Measurements from ENCODE around the gene GCG. TPM values are rescaled to one million over a fixed set of nuclear protein-coding genes. Genes with fewer than 3 reads are reported as not detected.
A peak's percentile ranks its signal among the peaks of the same experiment; 100 is the strongest.

The GCG gene
- total RNA-seq, 5 donors from 2014 or later (not counting 1 experiment from before 2014, with no cell fraction given) = not detected

GRCh38 chr2:162143969-162144368 lies 8.1 kb downstream of the GCG start:
- Mint-ChIP-seq H3K27me3 (peaks cover 42 to 47% of the 10 kb centered on the region in 2 donors), H3K36me3 (no peaks in the 10 kb centered on the region), H3K27ac (no peak overlapping the region), H3K9me3 (no peaks in the 10 kb centered on the region), H3K4me1 (no peaks in the 10 kb centered on the region), H3K4me3 (no peak overlapping the region)
- no peak for ATAC-seq (replicated peaks in 1 of 4)
- POLR2A ChIA-PET = no interaction called here
- CTCF ChIA-PET = interaction anchor here in 1 of 2 donors (0.6 to 1.7 kb wide), 3 partner anchors 9 to 407 kb away, joined by 3 to 5 read pairs (median 3); no protein-coding TSS in a partner anchor
- H3K27ac ChIP-seq (ENCODE audit: low read length) = no peak overlapping the region
- WGBS (ENCODE audit: insufficient coverage) = 100% methylated on average over 1 of the region's 4 CpGs
- H3K9me3 ChIP-seq = no peaks in the 10 kb centered on the region
- no peaks in the 10 kb centered on the region for H3K36me3 ChIP-seq (ENCODE audit: control insufficient read depth in 2 of 2, extremely low read depth in 1 of 2, insufficient read depth in 1 of 2, low read length in 1 of 2)
- peaks cover 0 to 5% of the 10 kb centered on the region in 2 experiments for H3K27me3 ChIP-seq (replicated peaks in 1 of 2; ENCODE audit: control insufficient read depth in 2 of 2, extremely low read depth in 1 of 2, insufficient read depth in 2 of 2, low read length in 1 of 2)
- no peak for DNase-seq
- no peaks in the 10 kb centered on the region for H3K4me1 ChIP-seq (ENCODE audit: control insufficient read depth in 1 of 2, extremely low read depth in 1 of 2, insufficient read depth in 2 of 2, low read length in 2 of 2)
- H3K4me3 ChIP-seq (ENCODE audit: control insufficient read depth in 1 of 2, extremely low read depth in 1 of 2, low read length in 1 of 2) = no peak overlapping the region

- no peak for DNase-seq
- peaks cover 0 to 5% of the 10 kb centered on the region in 2 experiments for H3K27me3 ChIP-seq (replicated peaks in 1 of 2; ENCODE audit: control insufficient read depth in 2 of 2, extremely low read depth in 1 of 2, insufficient read depth in 2 of 2, low read length in 1 of 2)
- H3K9me3 Mint-ChIP-seq = no peaks in the 10 kb centered on the region
- H3K4me3 Mint-ChIP-seq = no peak overlapping the region
- no peak overlapping the region for H3K27ac Mint-ChIP-seq
- H3K9me3 ChIP-seq = no peaks in the 10 kb centered on the region
- H3K4me1 Mint-ChIP-seq = no peaks in the 10 kb centered on the region
- POLR2A ChIA-PET = no interaction called here
- no peaks in the 10 kb centered on the region for H3K36me3 ChIP-seq (ENCODE audit: control insufficient read depth in 2 of 2, extremely low read depth in 1 of 2, insufficient read depth in 1 of 2, low read length in 1 of 2)
- CTCF ChIA-PET = interaction anchor here in 1 of 2 donors (0.7 kb wide), 1 partner anchor 72 kb away, joined by 3 read pairs; no protein-coding TSS in a partner anchor
- H3K4me3 ChIP-seq (ENCODE audit: control insufficient read depth in 1 of 2, extremely low read depth in 1 of 2, low read length in 1 of 2) = no peak overlapping the region
- no peak for ATAC-seq (replicated peaks in 1 of 4)
- no peaks in the 10 kb centered on the region for H3K4me1 ChIP-seq (ENCODE audit: control insufficient read depth in 1 of 2, extremely low read depth in 1 of 2, insufficient read depth in 2 of 2, low read length in 2 of 2)
- peaks cover 22 to 31% of the 10 kb centered on the region in 2 donors for H3K27me3 Mint-ChIP-seq
- no peaks in the 10 kb centered on the region for H3K36me3 Mint-ChIP-seq
- no peak overlapping the region for H3K27ac ChIP-seq (ENCODE audit: low read length)
Observed at GRCh38 chr2:162138310-162138709, 13.7 kb downstream of the GCG start.

- H3K4me3 ChIP-seq (ENCODE audit: control insufficient read depth in 1 of 2, extremely low read depth in 1 of 2, low read length in 1 of 2) = no peak overlapping the region
- peak in 3 of 4 experiments; percentile 34 to 64 (median 53) for ATAC-seq (replicated peaks in 1 of 4)
- H3K36me3 ChIP-seq (ENCODE audit: control insufficient read depth in 2 of 2, extremely low read depth in 1 of 2, insufficient read depth in 1 of 2, low read length in 1 of 2) = no peaks in the 10 kb centered on the region
- H3K4me1 ChIP-seq (ENCODE audit: control insufficient read depth in 1 of 2, extremely low read depth in 1 of 2, insufficient read depth in 2 of 2, low read length in 2 of 2) = no peaks in the 10 kb centered on the region
- no peaks in the 10 kb centered on the region for H3K9me3 ChIP-seq
- CTCF ChIA-PET = interaction anchor here (0.9 to 4.5 kb wide), 6 partner anchors 14 to 541 kb away, joined by 3 to 49 read pairs (median 3); no protein-coding TSS in a partner anchor
- Mint-ChIP-seq H3K27ac (no peak overlapping the region), H3K4me1 (peaks cover 9 to 18% (median 16%) of the 10 kb centered on the region in 3 donors), H3K27me3 (no peaks in the 10 kb centered on the region), H3K4me3 (no peak overlapping the region), H3K9me3 (no peaks in the 10 kb centered on the region), H3K36me3 (no peaks in the 10 kb centered on the region)
- H3K27ac ChIP-seq (ENCODE audit: low read length) = no peak overlapping the region
- no peak for DNase-seq
- WGBS (ENCODE audit: insufficient coverage) = 86% methylated on average over 2 of the region's 2 CpGs
- no peaks in the 10 kb centered on the region for H3K27me3 ChIP-seq (replicated peaks in 1 of 2; ENCODE audit: control insufficient read depth in 2 of 2, extremely low read depth in 1 of 2, insufficient read depth in 2 of 2, low read length in 1 of 2)
- POLR2A ChIA-PET = no interaction called here
Observed at GRCh38 chr2:162127422-162127821, 24.6 kb downstream of the GCG start.

- H3K27ac Mint-ChIP-seq = peak overlapping the region; percentile 34 to 57
- no CpG with 5 or more reads among the region's 2 CpGs for WGBS (ENCODE audit: insufficient coverage)
- no peak overlapping the region for H3K4me3 Mint-ChIP-seq
- no peaks in the 10 kb centered on the region for H3K9me3 Mint-ChIP-seq
- DNase-seq (no peak), ATAC-seq (replicated peaks in 1 of 4) (peak in 1 of 4 experiments; percentile 4)
- no peaks in the 10 kb centered on the region for H3K36me3 Mint-ChIP-seq
- ChIA-PET POLR2A (interaction anchor here in 1 of 2 donors (0.6 to 0.7 kb wide), 2 partner anchors 47 to 788 kb away, joined by 3 read pairs; no protein-coding TSS in a partner anchor), CTCF (interaction anchor here (0.5 to 4.5 kb wide), 20 partner anchors 9 to 895 kb away, joined by 3 to 49 read pairs (median 4); partner anchors contain the start of gene DPP4 (in 1 of the 2))
- no peaks in the 10 kb centered on the region for H3K9me3 ChIP-seq
- H3K27me3 ChIP-seq (replicated peaks in 1 of 2; ENCODE audit: control insufficient read depth in 2 of 2, extremely low read depth in 1 of 2, insufficient read depth in 2 of 2, low read length in 1 of 2) = no peaks in the 10 kb centered on the region
- peaks cover 9 to 18% (median 16%) of the 10 kb centered on the region in 3 donors for H3K4me1 Mint-ChIP-seq
- no peak overlapping the region for H3K27ac ChIP-seq (ENCODE audit: low read length)
- no peaks in the 10 kb centered on the region for H3K4me1 ChIP-seq (ENCODE audit: control insufficient read depth in 1 of 2, extremely low read depth in 1 of 2, insufficient read depth in 2 of 2, low read length in 2 of 2)
- no peaks in the 10 kb centered on the region for H3K36me3 ChIP-seq (ENCODE audit: control insufficient read depth in 2 of 2, extremely low read depth in 1 of 2, insufficient read depth in 1 of 2, low read length in 1 of 2)
- no peak overlapping the region for H3K4me3 ChIP-seq (ENCODE audit: control insufficient read depth in 1 of 2, extremely low read depth in 1 of 2, low read length in 1 of 2)
- no peaks in the 10 kb centered on the region for H3K27me3 Mint-ChIP-seq
Observed at GRCh38 chr2:162126527-162126926, 25.5 kb downstream of the GCG start.

GRCh38 chr2:162126111-162126519 lies 25.9 kb downstream of the GCG start:
- Histone ChIP-seq H3K27me3 (replicated peaks in 1 of 2; ENCODE audit: control insufficient read depth in 2 of 2, extremely low read depth in 1 of 2, insufficient read depth in 2 of 2, low read length in 1 of 2) (no peaks in the 10 kb centered on the region), H3K27ac (ENCODE audit: low read length) (no peak overlapping the region), H3K4me3 (ENCODE audit: control insufficient read depth in 1 of 2, extremely low read depth in 1 of 2, low read length in 1 of 2) (no peak overlapping the region), H3K9me3 (no peaks in the 10 kb centered on the region), H3K4me1 (ENCODE audit: control insufficient read depth in 1 of 2, extremely low read depth in 1 of 2, insufficient read depth in 2 of 2, low read length in 2 of 2) (no peaks in the 10 kb centered on the region), H3K36me3 (ENCODE audit: control insufficient read depth in 2 of 2, extremely low read depth in 1 of 2, insufficient read depth in 1 of 2, low read length in 1 of 2) (no peaks in the 10 kb centered on the region)
- Mint-ChIP-seq H3K9me3 (no peaks in the 10 kb centered on the region), H3K4me3 (no peak overlapping the region), H3K4me1 (peaks cover 9 to 18% (median 16%) of the 10 kb centered on the region in 3 donors), H3K27me3 (no peaks in the 10 kb centered on the region), H3K36me3 (no peaks in the 10 kb centered on the region), H3K27ac (peak overlapping the region; percentile 34 to 77)
- POLR2A ChIA-PET = interaction anchor here in 1 of 2 donors (0.6 to 0.7 kb wide), 2 partner anchors 48 to 788 kb away, joined by 3 read pairs; no protein-coding TSS in a partner anchor
- no CpG with 5 or more reads among the region's 1 CpG for WGBS (ENCODE audit: insufficient coverage)
- DNase-seq (no peak), ATAC-seq (replicated peaks in 1 of 4) (no peak)
- CTCF ChIA-PET = interaction anchor here (0.5 to 4.5 kb wide), 20 partner anchors 9 to 895 kb away, joined by 3 to 49 read pairs (median 4); partner anchors contain the start of gene DPP4 (in 1 of the 2)

- no peaks in the 10 kb centered on the region for H3K36me3 ChIP-seq (ENCODE audit: control insufficient read depth in 2 of 2, extremely low read depth in 1 of 2, insufficient read depth in 1 of 2, low read length in 1 of 2)
- ATAC-seq (replicated peaks in 1 of 4) = no peak
- no peak overlapping the region for H3K4me3 Mint-ChIP-seq
- no peaks in the 10 kb centered on the region for H3K27me3 ChIP-seq (replicated peaks in 1 of 2; ENCODE audit: control insufficient read depth in 2 of 2, extremely low read depth in 1 of 2, insufficient read depth in 2 of 2, low read length in 1 of 2)
- 100% methylated on average over 1 of the region's 2 CpGs for WGBS (ENCODE audit: insufficient coverage)
- H3K4me1 Mint-ChIP-seq = peaks cover 9 to 18% (median 16%) of the 10 kb centered on the region in 3 donors
- H3K36me3 Mint-ChIP-seq = no peaks in the 10 kb centered on the region
- H3K9me3 Mint-ChIP-seq = no peaks in the 10 kb centered on the region
- H3K27ac Mint-ChIP-seq = no peak overlapping the region
- no peak overlapping the region for H3K27ac ChIP-seq (ENCODE audit: low read length)
- no peaks in the 10 kb centered on the region for H3K9me3 ChIP-seq
- POLR2A ChIA-PET = interaction anchor here (0.5 to 0.6 kb wide), 2 partner anchors 8 to 110 kb away, joined by 3 to 9 read pairs; no protein-coding TSS in a partner anchor
- CTCF ChIA-PET = interaction anchor here (0.6 to 4.5 kb wide), 20 partner anchors 8 to 902 kb away, joined by 3 to 49 read pairs (median 4); partner anchors contain the start of gene DPP4 (in 1 of the 2)
- DNase-seq = no peak
- no peak overlapping the region for H3K4me3 ChIP-seq (ENCODE audit: control insufficient read depth in 1 of 2, extremely low read depth in 1 of 2, low read length in 1 of 2)
- H3K27me3 Mint-ChIP-seq = no peaks in the 10 kb centered on the region
- no peaks in the 10 kb centered on the region for H3K4me1 ChIP-seq (ENCODE audit: control insufficient read depth in 1 of 2, extremely low read depth in 1 of 2, insufficient read depth in 2 of 2, low read length in 2 of 2)
Observed at GRCh38 chr2:162125138-162125537, 26.9 kb downstream of the GCG start.

All from T-cell (primary cell).